ENCODE data around the gene PAIP2. TPM values are rescaled to one million over a fixed set of nuclear protein-coding genes. Genes with fewer than 3 reads are reported as not detected.
"Not testable (repeated sequence)": the region's sequence is repeated elsewhere in the genome, so short reads cannot be mapped to it uniquely, and the experiment has no call there.

The PAIP2 gene
- total RNA-seq, 1 donor: 47.8 TPM

DNA sequence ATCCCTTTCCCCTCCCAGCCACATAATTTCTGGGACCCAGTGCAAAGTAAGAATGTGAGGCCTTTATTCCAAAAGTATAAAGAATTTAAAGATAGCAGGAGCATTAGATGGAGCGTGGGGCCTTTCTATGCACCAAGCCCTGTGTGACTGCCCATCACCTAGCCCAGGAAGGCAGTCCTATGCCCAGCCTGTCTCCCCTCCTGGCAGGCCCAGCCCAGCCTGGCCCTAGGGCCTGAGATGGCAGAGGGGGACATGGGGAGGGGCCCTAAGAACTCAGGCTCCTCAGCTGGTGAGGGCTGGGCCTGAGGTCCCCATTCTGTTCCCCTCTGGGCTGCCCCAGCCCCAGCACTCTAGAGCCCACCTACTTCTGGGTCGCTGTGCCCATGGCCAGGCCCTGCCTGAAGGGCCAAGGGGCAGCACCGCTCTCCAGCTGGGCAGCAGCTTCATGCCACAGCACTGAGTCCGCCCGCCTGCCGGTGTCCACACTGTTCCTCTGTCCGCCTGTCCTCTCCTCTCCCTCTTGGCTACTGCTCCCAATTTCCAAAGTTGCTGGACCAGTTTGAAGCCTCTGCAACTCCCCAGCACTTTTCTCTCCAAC, 42.4 kb downstream of the PAIP2 start:
- H3K4me2 ChIP-seq (ENCODE audit: insufficient read depth, low read length): no peak overlapping the region
- H3K4me3 ChIP-seq (ENCODE audit: insufficient read depth, low read length): no peak overlapping the region

DNA sequence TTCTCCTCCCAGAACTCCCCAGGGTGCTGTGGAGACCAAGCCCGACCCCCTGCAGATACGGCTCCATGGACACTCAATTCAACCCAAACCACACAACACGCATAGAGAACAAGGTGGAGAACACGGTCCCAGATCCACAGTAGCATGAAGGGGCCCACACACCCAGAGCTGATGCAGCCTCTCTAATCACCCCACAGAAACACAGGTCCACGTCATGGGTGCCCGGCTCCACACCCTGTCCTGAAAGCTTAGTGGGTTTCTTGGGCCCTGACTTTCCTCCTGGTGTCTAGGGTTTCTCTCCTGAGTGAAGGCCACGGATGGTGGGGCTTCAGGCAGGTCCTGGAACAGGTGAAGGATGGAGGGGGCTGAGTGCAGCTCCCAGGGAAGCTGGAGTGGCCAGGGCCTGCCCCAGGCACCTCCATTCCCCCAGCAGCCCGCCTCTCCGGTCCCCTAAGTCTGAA, 43.0 kb downstream of the PAIP2 start:
- H3K4me3 ChIP-seq (ENCODE audit: insufficient read depth, low read length): no peak overlapping the region
- TF ChIP-seq, protein P1, sequence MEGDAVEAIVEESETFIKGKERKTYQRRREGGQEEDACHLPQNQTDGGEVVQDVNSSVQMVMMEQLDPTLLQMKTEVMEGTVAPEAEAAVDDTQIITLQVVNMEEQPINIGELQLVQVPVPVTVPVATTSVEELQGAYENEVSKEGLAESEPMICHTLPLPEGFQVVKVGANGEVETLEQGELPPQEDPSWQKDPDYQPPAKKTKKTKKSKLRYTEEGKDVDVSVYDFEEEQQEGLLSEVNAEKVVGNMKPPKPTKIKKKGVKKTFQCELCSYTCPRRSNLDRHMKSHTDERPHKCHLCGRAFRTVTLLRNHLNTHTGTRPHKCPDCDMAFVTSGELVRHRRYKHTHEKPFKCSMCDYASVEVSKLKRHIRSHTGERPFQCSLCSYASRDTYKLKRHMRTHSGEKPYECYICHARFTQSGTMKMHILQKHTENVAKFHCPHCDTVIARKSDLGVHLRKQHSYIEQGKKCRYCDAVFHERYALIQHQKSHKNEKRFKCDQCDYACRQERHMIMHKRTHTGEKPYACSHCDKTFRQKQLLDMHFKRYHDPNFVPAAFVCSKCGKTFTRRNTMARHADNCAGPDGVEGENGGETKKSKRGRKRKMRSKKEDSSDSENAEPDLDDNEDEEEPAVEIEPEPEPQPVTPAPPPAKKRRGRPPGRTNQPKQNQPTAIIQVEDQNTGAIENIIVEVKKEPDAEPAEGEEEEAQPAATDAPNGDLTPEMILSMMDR (IDR thresholded peaks at IDR 0.05; ENCODE audit: extremely low read depth, low read depth, low read length): no peak
- peaks cover 4% of the 10 kb centered on the region for H3K4me1 ChIP-seq (ENCODE audit: insufficient read depth, low read length)
- H4K20me1 ChIP-seq (ENCODE audit: insufficient read depth, low read length): no peaks in the 10 kb centered on the region
- DNase-seq (ENCODE audit: insufficient read length, low spot score, missing footprints): peak; percentile 69
- no peaks in the 10 kb centered on the region for H3K27me3 ChIP-seq (ENCODE audit: insufficient read depth, low read length)
- H3K27ac ChIP-seq (ENCODE audit: low read depth, low read length): peak overlapping the region; percentile 24
- peak overlapping the region; percentile 73 for H2AFZ ChIP-seq (ENCODE audit: low read length)
- H3K36me3 ChIP-seq (ENCODE audit: insufficient read depth, low read length): no peaks in the 10 kb centered on the region
- H3K4me2 ChIP-seq (ENCODE audit: insufficient read depth, low read length): peak overlapping the region; percentile 78
- H3K79me2 ChIP-seq (ENCODE audit: insufficient read depth, low read length): no peaks in the 10 kb centered on the region
- H3K9me3 ChIP-seq (ENCODE audit: low read depth, low read length): no peaks in the 10 kb centered on the region

More for the DNA sequence above, 42.4 kb downstream of the PAIP2 start:
- H3K27me3 ChIP-seq (ENCODE audit: insufficient read depth, low read length): no peaks in the 10 kb centered on the region
- H3K36me3 ChIP-seq (ENCODE audit: insufficient read depth, low read length): no peaks in the 10 kb centered on the region
- TF ChIP-seq, protein P1 (IDR thresholded peaks at IDR 0.05; ENCODE audit: extremely low read depth, low read depth, low read length): no peak
- peaks cover 4% of the 10 kb centered on the region for H3K4me1 ChIP-seq (ENCODE audit: insufficient read depth, low read length)
- no peak overlapping the region for H2AFZ ChIP-seq (ENCODE audit: low read length)
- H3K79me2 ChIP-seq (ENCODE audit: insufficient read depth, low read length): no peaks in the 10 kb centered on the region
- no peaks in the 10 kb centered on the region for H3K9me3 ChIP-seq (ENCODE audit: low read depth, low read length)
- DNase-seq (ENCODE audit: insufficient read length, low spot score, missing footprints): peak; percentile 72
- no peaks in the 10 kb centered on the region for H4K20me1 ChIP-seq (ENCODE audit: insufficient read depth, low read length)
- H3K27ac ChIP-seq (ENCODE audit: low read depth, low read length): no peak overlapping the region

DNA sequence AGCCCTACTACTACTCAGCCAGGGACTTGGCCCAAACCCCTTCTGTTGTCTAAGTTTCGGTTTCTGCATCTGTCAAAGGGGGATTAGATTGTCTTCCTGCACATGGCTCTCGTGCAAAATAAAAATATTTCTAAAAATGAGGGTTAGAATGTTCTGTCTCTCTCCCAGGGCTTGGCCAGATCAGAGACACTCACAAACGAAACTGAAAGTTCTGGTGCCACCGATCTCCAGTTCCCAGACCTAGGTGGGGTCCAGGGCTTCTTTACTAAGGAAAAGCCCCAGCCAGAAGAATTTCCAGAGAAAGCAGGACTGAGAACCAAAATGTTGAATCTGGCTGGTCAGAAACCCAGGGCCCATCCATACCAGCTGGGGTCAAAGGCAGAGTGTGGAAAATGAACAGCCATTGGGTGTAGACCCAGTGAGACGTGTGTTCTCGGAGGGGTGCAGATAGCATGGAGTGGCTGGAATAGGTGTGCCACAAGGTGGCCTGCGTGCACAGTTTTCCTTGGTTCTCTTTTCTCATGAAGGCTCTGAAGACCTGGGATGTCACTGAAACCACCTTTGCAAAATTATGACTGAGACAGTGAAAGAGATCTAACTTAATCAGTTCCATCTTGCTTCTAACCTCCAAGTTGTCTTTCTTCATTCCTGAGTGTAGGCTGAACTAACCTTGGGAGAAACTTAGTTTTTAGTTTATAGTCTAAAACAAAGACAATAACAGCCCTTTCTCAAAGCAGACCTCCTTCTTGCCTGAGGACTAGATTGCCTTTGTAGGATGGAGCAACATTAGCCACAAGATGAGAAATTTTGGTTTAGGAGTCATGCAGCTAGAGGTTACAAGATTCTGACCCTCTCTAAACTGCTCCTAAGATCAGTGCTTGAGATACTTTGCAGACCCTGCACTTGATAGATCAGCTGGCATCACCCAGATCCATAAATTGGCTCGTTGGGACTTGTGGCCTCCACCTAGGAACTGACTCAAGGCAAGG, 43.7 kb downstream of the PAIP2 start:
- DNase-seq (ENCODE audit: insufficient read length, low spot score, missing footprints): peak; percentile 94
- Histone ChIP-seq H3K4me3 (ENCODE audit: insufficient read depth, low read length) (peak overlapping the region; percentile 49), H3K36me3 (ENCODE audit: insufficient read depth, low read length) (no peaks in the 10 kb centered on the region), H3K4me2 (ENCODE audit: insufficient read depth, low read length) (peak overlapping the region; percentile 78), H2AFZ (ENCODE audit: low read length) (peak overlapping the region; percentile 73), H3K27ac (ENCODE audit: low read depth, low read length) (peak overlapping the region; percentile 24), H3K9me3 (ENCODE audit: low read depth, low read length) (no peaks in the 10 kb centered on the region), H4K20me1 (ENCODE audit: insufficient read depth, low read length) (no peaks in the 10 kb centered on the region), H3K79me2 (ENCODE audit: insufficient read depth, low read length) (no peaks in the 10 kb centered on the region), H3K4me1 (ENCODE audit: insufficient read depth, low read length) (peaks cover 4% of the 10 kb centered on the region), H3K27me3 (ENCODE audit: insufficient read depth, low read length) (no peaks in the 10 kb centered on the region)
- TF ChIP-seq, protein P1 (IDR thresholded peaks at IDR 0.05; ENCODE audit: extremely low read depth, low read depth, low read length): no peak

DNA sequence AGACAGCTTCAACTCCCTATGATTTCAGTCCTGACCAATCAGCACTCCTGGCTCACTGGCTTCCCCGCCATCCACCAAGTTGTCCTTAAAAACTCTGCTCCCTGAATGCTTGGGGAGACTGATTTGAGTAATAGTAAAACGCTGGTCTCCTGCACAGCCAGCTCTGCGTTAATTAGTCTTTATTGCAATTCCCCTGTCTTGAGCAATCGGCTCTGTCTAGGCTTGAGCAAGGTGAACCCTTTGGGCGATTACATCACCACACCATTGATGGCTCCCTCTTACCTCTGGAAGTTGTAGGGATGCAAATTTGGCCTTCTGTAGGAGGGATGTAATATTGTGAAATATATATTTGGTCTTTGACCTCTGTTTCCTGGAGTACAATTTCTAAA, 44.4 kb downstream of the PAIP2 start:
- H3K79me2 ChIP-seq (ENCODE audit: insufficient read depth, low read length): no peaks in the 10 kb centered on the region
- no peaks in the 10 kb centered on the region for H4K20me1 ChIP-seq (ENCODE audit: insufficient read depth, low read length)
- H3K4me1 ChIP-seq (ENCODE audit: insufficient read depth, low read length): peaks cover 4% of the 10 kb centered on the region
- no peak overlapping the region for H3K4me2 ChIP-seq (ENCODE audit: insufficient read depth, low read length)
- TF ChIP-seq, protein P1 (IDR thresholded peaks at IDR 0.05; ENCODE audit: extremely low read depth, low read depth, low read length): no peak
- H2AFZ ChIP-seq (ENCODE audit: low read length): no peak overlapping the region
- H3K36me3 ChIP-seq (ENCODE audit: insufficient read depth, low read length): no peaks in the 10 kb centered on the region
- no peak overlapping the region for H3K4me3 ChIP-seq (ENCODE audit: insufficient read depth, low read length)
- H3K9me3 ChIP-seq (ENCODE audit: low read depth, low read length): no peaks in the 10 kb centered on the region
- peak; percentile 77 for DNase-seq (ENCODE audit: insufficient read length, low spot score, missing footprints)
- no peak overlapping the region for H3K27ac ChIP-seq (ENCODE audit: low read depth, low read length)
- no peaks in the 10 kb centered on the region for H3K27me3 ChIP-seq (ENCODE audit: insufficient read depth, low read length)

DNA sequence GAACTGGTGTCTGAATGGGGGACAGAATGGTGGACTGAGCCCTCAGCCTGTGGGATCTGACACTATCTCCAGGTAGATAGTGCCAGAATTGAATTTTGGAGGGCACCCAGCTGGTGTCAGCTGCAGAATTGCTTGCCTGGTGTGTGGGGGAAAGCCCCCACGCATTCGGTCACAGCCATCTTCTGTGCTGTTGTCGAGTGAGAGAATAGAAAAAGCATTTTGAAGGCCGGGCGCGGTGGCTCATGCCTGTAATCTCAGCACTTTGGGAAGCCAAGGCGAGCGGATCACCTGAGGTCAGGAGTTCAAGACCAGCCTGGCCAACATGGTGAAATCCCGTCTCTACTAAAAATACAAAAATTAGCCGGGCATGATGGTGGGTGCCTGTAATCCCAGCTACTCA, 45.3 kb downstream of the PAIP2 start:
- H3K79me2 ChIP-seq (ENCODE audit: insufficient read depth, low read length); H3K4me2 ChIP-seq (ENCODE audit: insufficient read depth, low read length); H2AFZ ChIP-seq (ENCODE audit: low read length); H3K27me3 ChIP-seq (ENCODE audit: insufficient read depth, low read length); H3K36me3 ChIP-seq (ENCODE audit: insufficient read depth, low read length); H3K4me1 ChIP-seq (ENCODE audit: insufficient read depth, low read length); H3K4me3 ChIP-seq (ENCODE audit: insufficient read depth, low read length); H3K27ac ChIP-seq (ENCODE audit: low read depth, low read length); H3K9me3 ChIP-seq (ENCODE audit: low read depth, low read length); H4K20me1 ChIP-seq (ENCODE audit: insufficient read depth, low read length): not testable (repeated sequence)
- peak; percentile 50 for DNase-seq (ENCODE audit: insufficient read length, low spot score, missing footprints)
